Hepatocyte (in vitro differentiated cells): ENCODE data around the gene DYNC1I1.

Experiments
- EZH2 ChIP-seq: fragments of 200-600 bp; sonication (generic); IDR thresholded peaks from 2 replicates; pipeline ENCODE4 v1.6.1; 2016; ENCODE audit warnings: antibody characterized with exemption, mild to moderate bottlenecking, borderline replicate concordance
- EZH2phosphoT487 ChIP-seq: fragments of 200-600 bp; sonication (generic); IDR thresholded peaks from one replicate; pipeline ENCODE4 v1.6.1; 2018; ENCODE audit warnings: antibody characterized with exemption, mild to moderate bottlenecking, low read depth, moderate library complexity; ENCODE audit not compliant: unreplicated experiment, severe bottlenecking
- TF ChIP-seq, protein P1 (sequence below): fragments of 200-600 bp; sonication (generic); IDR thresholded peaks from 2 replicates; pipeline ENCODE4 v1.5.1; 2016; ENCODE audit warnings: antibody characterized with exemption, mild to moderate bottlenecking; ENCODE audit not compliant: poor library complexity

DNA sequence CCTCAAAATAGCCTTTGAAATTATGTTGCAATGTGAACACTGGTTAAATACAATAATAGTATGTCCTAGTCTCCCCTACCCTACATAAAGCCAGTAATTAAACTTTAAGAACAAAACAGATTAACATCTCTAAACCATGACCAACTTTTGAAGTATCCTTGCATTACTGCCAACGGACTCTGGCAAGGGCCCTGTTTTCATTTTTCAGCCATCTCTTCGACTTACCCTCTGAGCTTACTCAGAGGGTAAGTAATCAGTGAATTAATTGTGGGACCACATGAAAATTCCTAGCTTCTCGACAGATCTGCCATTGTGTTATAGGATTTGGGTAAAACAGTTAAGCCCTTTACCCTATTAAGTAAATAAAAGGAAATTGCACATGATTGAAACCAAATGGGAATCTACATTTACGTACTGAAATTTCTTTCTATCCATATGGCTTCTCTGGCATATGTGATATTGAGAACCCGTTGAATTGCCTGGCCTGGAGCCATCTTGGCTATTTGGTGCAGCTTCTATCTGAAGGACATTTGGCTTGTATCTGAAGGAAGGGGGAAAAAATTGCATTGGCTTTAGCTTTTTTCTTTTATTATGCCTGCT, 39.6 kb downstream of the DYNC1I1 start:
- TF ChIP-seq EZH2 = no peak
- TF ChIP-seq, protein P1, sequence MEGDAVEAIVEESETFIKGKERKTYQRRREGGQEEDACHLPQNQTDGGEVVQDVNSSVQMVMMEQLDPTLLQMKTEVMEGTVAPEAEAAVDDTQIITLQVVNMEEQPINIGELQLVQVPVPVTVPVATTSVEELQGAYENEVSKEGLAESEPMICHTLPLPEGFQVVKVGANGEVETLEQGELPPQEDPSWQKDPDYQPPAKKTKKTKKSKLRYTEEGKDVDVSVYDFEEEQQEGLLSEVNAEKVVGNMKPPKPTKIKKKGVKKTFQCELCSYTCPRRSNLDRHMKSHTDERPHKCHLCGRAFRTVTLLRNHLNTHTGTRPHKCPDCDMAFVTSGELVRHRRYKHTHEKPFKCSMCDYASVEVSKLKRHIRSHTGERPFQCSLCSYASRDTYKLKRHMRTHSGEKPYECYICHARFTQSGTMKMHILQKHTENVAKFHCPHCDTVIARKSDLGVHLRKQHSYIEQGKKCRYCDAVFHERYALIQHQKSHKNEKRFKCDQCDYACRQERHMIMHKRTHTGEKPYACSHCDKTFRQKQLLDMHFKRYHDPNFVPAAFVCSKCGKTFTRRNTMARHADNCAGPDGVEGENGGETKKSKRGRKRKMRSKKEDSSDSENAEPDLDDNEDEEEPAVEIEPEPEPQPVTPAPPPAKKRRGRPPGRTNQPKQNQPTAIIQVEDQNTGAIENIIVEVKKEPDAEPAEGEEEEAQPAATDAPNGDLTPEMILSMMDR = no peak
- TF ChIP-seq EZH2phosphoT487 = no peak
